Kidney capillary endothelial cell (primary cell): ENCODE data around the gene ST3GAL3.

Experiments
- DNase-seq: peaks from one replicate; pipeline ENCODE4 v3.0.0-alpha.2; 2018; ENCODE audit warnings: low spot score

ST3GAL3 gene

GRCh38 chr1:43944860-43945259, 237.5 kb downstream of the ST3GAL3 start:
- DNase-seq: no peak

DNA sequence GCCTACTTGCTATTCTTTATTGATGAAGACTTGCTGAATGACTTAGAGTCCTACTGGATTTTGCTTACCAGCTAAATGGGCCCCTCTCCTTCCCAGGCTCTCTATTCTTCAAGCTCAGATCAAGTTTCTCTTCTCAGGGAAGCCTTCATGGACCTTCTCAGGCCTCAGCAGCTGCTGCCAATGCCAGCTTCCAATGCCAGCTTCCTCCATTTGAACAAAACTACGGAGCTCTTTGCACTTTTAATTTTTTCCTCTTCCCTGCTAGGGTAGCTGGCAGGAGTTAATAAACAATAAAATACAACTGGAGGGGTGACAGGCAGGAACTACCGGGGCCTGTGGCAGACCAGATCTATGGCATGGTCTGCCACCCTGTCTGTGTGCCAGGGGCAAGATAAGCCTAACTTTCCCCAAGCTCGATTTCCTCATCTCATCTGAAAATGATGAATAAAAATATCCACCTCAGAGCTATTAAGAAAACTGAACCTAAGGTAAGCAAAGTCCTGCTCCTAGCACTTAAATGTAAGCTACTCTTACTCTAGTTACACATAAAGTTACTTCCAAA, 238.4 kb downstream of the ST3GAL3 start:
- DNase-seq: no peak

DNA sequence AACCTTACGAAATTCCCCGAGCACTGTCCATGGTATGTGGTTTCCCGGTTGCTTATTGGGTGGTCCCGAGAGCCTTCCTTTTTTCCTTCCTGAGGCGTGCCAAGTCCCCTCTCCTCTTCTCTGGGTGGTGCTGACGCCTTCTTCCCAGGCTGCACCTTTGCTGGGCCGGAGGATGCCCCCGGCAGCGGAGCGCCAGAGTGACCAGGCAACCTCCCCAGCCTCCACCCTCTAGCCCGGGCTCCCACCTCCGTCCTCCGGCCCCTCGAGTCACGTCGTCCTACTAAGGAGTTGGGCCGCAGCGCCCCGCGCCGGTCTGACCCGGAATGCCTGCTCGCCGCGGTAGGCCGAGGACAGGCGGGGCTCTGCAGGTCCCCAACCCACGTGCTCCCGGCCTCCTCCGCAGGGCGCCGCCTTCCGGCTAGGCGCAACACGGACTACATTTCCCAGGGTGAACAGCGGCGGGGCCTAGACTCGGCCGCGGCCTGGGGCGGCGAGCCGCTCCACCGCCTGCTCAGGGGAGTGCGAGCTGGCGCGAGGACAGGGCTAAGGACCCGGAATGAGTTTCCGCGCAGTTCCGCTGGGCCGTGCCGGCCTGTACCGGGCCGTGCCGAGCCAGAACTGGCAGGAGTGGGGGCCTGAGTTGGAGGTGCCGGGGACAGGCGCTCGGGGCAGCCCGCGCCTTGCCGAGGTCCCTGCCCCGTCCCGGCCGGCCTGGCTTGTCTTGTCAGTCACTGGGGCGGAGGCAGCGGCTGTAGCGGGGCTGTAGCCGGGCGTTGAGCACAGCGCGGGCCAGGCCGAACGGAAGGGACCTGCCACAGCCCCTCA, 239.1 kb downstream of the ST3GAL3 start, which contains the start of gene IPO13:
Gene IPO13, plus strand, starts transcription at position 715 of the 825 bp plus-strand sequence. CDS start 651 bp downstream, outside the sequence.
- peak; percentile 93 for DNase-seq

DNA sequence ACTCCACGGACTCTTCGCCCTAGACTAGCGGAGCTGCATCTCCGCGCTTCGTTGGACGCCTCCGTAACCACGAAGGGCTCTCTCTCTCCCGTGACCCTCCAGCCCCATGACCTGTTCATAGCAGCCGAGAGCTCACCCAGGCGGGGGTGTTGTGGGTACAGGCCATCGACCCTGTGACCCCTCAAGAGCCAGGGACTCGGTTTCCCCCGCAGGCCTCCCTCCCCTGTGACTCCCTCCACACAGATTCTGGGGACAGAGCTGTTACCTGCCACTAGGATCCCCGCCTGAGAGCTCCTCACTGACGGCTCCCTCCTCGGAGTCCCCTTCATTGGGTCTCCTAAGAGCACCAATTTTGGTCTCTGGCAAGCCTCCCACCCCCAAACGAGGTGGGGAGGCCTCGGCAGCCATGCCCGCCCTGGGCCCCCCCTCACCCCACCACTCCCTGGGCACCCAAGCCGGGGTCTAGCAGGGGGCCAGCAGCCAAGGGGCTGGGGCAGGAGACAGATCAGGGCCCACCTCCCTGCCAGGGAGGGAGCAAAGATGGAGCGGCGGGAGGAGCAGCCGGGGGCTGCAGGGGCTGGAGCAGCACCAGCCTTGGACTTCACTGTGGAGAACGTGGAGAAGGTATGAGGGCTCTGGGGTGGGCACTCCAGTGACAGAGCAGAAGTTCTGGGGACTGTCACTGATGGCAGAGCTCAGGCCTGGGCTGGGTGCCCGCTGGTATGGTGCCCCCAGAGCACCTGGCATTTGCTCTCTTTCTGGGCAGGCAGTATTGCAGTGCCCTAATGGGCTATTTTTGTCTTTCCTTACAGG, 239.9 kb downstream of the ST3GAL3 start:
- DNase-seq: no peak

DNA sequence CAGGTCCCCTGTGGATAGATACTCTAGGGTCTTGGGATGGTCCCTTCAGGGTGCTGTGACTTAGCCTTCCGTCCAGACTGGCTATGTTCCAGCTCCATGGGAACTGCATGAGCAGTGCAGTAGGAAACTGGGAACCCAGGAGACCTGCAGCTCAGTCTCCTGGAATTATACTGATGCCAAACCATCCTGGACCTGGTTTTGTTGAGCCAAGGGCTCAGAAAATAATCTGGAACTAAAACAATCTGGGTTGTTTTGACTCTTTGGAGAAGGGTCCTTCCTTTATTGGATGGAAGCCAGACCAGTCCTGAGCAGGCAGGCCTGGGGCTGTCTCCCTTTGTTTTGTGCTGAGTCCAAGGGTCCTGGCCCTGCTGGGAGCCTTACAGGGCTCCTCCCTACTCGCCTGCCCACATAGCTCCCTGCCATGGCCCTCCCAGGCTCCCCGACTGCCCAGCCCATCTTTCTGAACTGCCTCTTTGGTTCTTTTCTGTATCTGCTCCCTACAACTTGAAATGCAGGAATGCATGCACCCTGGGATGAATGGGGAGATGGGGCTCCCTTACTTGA, 240.6 kb downstream of the ST3GAL3 start:
- no peak for DNase-seq

- DNase-seq: no peak
Measured at GRCh38 chr1:43949678-43950077, 242.3 kb downstream of the ST3GAL3 start.

DNA sequence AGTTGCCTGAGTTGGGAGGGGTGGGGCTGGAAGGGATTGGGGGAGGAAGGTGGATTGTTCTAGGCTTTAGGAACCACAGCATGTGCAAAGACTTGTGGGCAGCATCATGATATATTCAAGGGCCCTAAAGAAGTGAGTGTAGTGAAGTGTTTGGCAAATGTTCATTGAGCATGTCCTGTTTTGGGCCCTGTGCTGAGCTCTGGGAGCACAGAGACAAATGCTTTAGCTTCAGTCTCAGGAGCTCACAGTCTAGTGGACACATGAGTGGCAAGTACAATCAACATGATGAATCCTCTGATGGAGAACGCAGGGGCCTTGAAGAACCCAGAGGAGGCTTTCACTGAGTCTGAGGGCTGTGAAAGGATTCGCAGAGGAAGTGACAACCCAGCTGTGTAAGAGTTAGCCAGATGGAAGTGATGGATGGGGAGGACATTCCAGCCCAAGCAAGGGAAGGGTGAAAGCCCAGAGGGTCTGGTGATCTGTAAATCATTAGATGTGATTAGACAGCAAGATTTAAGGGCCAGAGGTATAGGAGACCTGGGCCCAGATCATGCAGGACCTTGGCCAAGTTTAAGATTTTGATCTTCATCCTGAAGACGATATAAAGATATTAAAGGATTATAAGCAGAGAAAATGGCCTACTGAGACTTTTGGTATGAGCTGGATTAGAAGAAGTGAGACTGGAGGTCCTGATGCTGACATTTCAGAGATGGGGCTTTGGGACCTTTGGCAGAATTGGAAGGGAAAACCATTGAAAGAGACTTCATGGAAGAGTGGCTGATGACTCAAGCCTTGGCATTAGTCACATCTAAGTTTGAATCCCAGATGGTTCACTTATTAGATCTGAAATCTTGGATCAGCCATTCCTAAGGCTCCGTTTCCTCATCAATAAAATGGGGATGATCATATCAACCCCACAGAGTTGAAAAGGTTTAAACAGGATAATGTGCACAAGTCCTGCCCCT, 244.0 kb downstream of the ST3GAL3 start:
- DNase-seq: no peak

- no peak for DNase-seq
Measured at GRCh38 chr1:43952731-43953346, 245.5 kb downstream of the ST3GAL3 start.

- DNase-seq: no peak
Measured at GRCh38 chr1:43953361-43953760, 246.0 kb downstream of the ST3GAL3 start.

DNA sequence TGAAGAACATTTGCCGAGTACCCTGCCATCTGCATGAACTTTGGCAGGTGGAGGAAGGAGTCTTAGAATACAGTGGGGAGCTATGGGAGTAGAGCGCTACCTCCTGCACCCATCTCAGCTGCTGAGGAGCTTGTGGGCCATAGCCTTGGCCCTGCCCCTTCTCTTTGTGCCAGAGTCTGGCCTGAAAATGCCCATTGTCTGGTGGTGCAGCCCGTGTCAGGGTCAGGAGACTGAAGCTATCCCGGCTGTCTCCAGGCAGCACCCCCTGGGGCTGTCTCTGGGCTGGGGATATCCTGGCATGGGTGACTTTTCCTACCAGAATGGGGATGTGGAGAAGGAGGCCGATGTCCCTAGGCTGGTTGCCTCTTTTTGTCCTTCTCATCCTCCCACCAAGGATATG, 246.7 kb downstream of the ST3GAL3 start:
- no peak for DNase-seq

- DNase-seq: no peak
Measured at GRCh38 chr1:43956234-43956633, 248.9 kb downstream of the ST3GAL3 start.

- DNase-seq: no peak
Measured at GRCh38 chr1:43957407-43958040, 250.2 kb downstream of the ST3GAL3 start.

GRCh38 chr1:43958351-43959255, 251.3 kb downstream of the ST3GAL3 start:
- DNase-seq: no peak

GRCh38 chr1:43960798-43961197, 253.5 kb downstream of the ST3GAL3 start:
- DNase-seq: no peak

DNA sequence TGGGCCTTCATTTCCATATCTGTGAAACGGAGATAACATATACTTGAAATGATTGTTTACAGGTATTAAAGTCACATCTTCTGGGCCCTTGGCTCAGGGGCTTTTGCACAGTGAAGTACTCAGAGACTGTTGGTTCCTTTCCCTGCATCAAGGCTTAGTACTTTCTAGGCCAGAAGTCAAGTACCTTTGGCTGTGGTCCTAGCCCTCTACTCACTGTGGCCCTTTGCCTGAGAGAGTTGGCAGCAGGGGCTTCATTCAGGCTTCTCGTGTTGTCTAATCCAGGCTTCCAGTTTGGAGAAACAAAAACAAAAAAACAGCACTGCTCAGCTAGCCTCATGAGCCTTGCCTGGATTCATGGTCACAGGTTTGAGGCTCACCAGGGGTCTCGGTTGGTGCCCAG, 254.4 kb downstream of the ST3GAL3 start:
- no peak for DNase-seq

DNA sequence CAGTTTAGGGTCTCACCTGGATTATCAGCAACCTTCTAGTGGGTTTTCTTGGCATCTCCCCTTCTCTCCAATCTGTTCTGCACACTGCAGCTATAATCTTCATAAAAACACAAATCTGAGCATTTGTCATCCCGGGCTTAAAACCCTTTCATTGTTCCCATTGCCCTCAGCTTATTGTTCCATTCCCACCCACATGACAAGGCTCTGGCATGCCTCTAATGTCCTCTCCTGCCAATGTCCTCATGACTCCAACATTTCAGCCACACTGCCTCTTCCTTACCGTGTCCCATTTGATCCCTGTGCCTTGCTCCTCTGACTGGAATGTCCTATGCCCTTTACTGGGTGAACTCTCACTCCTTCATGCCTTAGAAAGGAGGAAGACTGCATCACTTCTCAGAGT, 255.0 kb downstream of the ST3GAL3 start:
- no peak for DNase-seq

GRCh38 chr1:43963006-43963405, 255.7 kb downstream of the ST3GAL3 start:
- no peak for DNase-seq

GRCh38 chr1:43963890-43964289, 256.6 kb downstream of the ST3GAL3 start:
- no peak for DNase-seq

DNA sequence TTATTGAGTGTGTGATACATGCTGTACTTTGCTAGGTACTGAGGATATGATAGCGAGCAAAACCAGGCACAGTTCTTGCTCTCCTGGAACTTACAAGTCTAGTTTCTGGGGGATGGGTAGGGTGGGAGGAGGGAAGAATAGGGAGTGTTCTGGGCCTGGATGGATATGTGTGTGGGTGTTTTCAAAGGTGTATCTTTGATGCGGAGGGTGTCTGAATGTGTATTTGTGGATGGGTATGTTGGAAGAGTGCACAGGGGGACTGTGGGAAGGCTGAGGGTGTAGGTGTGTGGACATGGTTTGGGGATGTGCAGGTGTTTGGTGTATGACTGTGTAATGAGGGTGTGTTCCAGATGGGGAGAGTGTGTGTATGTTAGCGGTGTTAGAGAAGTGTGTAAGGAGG, 258.0 kb downstream of the ST3GAL3 start:
- DNase-seq: no peak
